Sigmoid colon (tissue), 7 donors: ENCODE measurements around the gene SYNPO2. TPM values are rescaled to one million over a fixed set of nuclear protein-coding genes. Genes with fewer than 3 reads are reported as not detected.

Experiments
- DNase-seq: peaks from one replicate; pipeline ENCODE4 v3.0.0-alpha.2; 2019
- H3K27ac ChIP-seq, 4 donors: fragments of 200-600 bp; sonication (generic); one replicate each; pipeline ENCODE4 v1.5.1; 2016 to 2019; ENCODE audit warnings: mild to moderate bottlenecking in 1 of 4
- H3K27me3 ChIP-seq, 3 donors: fragments of 200-600 bp; sonication (generic); one replicate each; pipeline ENCODE4 v1.5.1; 2019; ENCODE audit warnings: mild to moderate bottlenecking in 1 of 3
- H3K36me3 ChIP-seq, 4 donors: fragments of 200-600 bp; sonication (generic); one replicate each; pipeline ENCODE4 v1.5.1; 2016 to 2019
- H3K4me1 ChIP-seq, 4 donors: fragments of 200-600 bp; sonication (generic); one replicate each; pipeline ENCODE4 v1.5.1; 2017 to 2019
- H3K4me3 ChIP-seq, 4 donors: fragments of 200-600 bp; sonication (generic); one replicate each; pipeline ENCODE4 v1.5.1; 2017 to 2019; ENCODE audit warnings: mild to moderate bottlenecking in 2 of 4, moderate library complexity in 1 of 4
- H3K9me3 ChIP-seq, 4 donors: fragments of 200-600 bp in 3 of 4; sonication (generic) in 3 of 4; one replicate each; pipeline versions ENCODE4 v1.5.1 to v1.6.1; 2013 to 2019
- EP300 ChIP-seq, 4 donors: sonication (generic); formaldehyde crosslinking; IDR thresholded peaks; one replicate each; pipeline ENCODE4 v1.6.1; 2017; ENCODE audit warnings: antibody characterized with exemption in 4 of 4
- POLR2A ChIP-seq, 2 donors: fragments of 450-650 bp; IDR thresholded peaks; one replicate each; pipeline ENCODE4 v1.6.1; 2016; ENCODE audit warnings: antibody characterized with exemption in 2 of 2, mild to moderate bottlenecking in 2 of 2, moderate library complexity in 2 of 2
- POLR2AphosphoS5 ChIP-seq, 4 donors: sonication (generic); formaldehyde crosslinking; IDR thresholded peaks; one replicate each; pipeline ENCODE4 v1.6.1; 2017; ENCODE audit warnings: antibody characterized with exemption in 4 of 4
- WGBS, 2 donors: extraction: QIAGEN DNeasy Blood & Tissue Kit; methylation state at CpG; one replicate each; pipeline ENCODE4 v1.1.7; 2013; 5-methylcytosine and 5-hydroxymethylcytosine counted together
- intact Hi-C: fragments of 100-400 bp; cut with DNase I; formaldehyde crosslinking; loops from one replicate; pipeline ENCODE4 v1.15.1; 2023
- polyA plus RNA-seq, 3 donors: library from polyadenylated mRNA; stranded (reverse); fragments of 200-250 nt; gene quantifications; one replicate each; pipeline ENCODE4 v1.2.3, GENCODE V29; 2013
- total RNA-seq, 4 donors: library from RNA; depleted of rRNA; stranded (reverse); fragments of >200 nt; gene quantifications; one replicate each; pipeline ENCODE4 v1.1.0, GENCODE V29; 2016
- TF ChIP-seq, protein P1 (sequence below), 4 experiments: fragments of 450-650 bp in 3 of 4; fragments of 200-600 bp in 1 of 4; IDR thresholded peaks; one replicate each; pipeline ENCODE4 v1.5.1; 2016 to 2019; ENCODE audit warnings: antibody characterized with exemption in 4 of 4, mild to moderate bottlenecking in 3 of 4, moderate library complexity in 2 of 4
- donor health status: healthy with polysubstance abuse.
- donor health status: Bipolar disorder and iron deficiency.
- donor health status: healthy.

Gene SYNPO2
- total and polyA plus RNA-seq, 7 donors: 2.1 to 1,591 (median 611) TPM

GRCh38 chr4:118953276-118953675 is 64.6 kb downstream of the SYNPO2 start:
- peaks cover 0 to 94% (median 69%) of the 10 kb centered on the region in 4 donors for H3K4me1 ChIP-seq
- H3K9me3 ChIP-seq: no peaks in the 10 kb centered on the region
- 62 to 63% methylated on average over 4 of the region's 4 CpGs for WGBS, 2 donors
- TF ChIP-seq POLR2AphosphoS5 (IDR thresholded peaks at IDR 0.05) (no peak), POLR2A (IDR thresholded peaks at IDR 0.05) (no peak), EP300 (IDR thresholded peaks at IDR 0.05) (no peak)
- TF ChIP-seq, protein P1, sequence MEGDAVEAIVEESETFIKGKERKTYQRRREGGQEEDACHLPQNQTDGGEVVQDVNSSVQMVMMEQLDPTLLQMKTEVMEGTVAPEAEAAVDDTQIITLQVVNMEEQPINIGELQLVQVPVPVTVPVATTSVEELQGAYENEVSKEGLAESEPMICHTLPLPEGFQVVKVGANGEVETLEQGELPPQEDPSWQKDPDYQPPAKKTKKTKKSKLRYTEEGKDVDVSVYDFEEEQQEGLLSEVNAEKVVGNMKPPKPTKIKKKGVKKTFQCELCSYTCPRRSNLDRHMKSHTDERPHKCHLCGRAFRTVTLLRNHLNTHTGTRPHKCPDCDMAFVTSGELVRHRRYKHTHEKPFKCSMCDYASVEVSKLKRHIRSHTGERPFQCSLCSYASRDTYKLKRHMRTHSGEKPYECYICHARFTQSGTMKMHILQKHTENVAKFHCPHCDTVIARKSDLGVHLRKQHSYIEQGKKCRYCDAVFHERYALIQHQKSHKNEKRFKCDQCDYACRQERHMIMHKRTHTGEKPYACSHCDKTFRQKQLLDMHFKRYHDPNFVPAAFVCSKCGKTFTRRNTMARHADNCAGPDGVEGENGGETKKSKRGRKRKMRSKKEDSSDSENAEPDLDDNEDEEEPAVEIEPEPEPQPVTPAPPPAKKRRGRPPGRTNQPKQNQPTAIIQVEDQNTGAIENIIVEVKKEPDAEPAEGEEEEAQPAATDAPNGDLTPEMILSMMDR (IDR thresholded peaks at IDR 0.05): no peak
- intact Hi-C loops: loop anchor here (5.0 kb wide), 1 partner anchor 46 kb away; no protein-coding TSS in a partner anchor
- no peaks in the 10 kb centered on the region for H3K27me3 ChIP-seq
- peak overlapping the region; percentile 71 to 90 (median 85) for H3K27ac ChIP-seq
- DNase-seq: no peak
- H3K36me3 ChIP-seq: no peaks in the 10 kb centered on the region
- H3K4me3 ChIP-seq: no peak overlapping the region

DNA sequence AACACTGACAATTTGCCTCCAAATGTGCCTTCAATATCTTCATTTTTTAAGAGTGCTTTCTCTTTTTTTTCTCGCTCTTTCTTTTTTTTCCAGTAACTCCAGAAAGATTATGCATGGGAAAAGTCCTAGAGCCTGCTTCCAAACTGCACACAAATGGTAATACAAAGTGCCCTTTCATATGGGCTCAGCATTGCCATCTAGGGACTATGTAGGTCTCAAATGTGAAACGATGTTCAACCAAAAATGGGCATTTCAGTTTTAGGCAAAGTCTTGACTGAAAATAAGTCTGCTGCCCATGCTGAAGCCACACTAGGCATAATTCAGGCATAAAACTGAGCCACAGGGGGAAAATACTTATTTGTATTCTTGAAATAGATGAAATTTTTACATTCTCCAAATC is 65.6 kb downstream of the SYNPO2 start:
- no peaks in the 10 kb centered on the region for H3K36me3 ChIP-seq
- no peaks in the 10 kb centered on the region for H3K27me3 ChIP-seq
- H3K9me3 ChIP-seq: no peaks in the 10 kb centered on the region
- no peak for DNase-seq
- H3K4me3 ChIP-seq: no peak overlapping the region
- TF ChIP-seq EP300 (IDR thresholded peaks at IDR 0.05) (no peak), POLR2AphosphoS5 (IDR thresholded peaks at IDR 0.05) (no peak), POLR2A (IDR thresholded peaks at IDR 0.05) (no peak)
- TF ChIP-seq, protein P1 (IDR thresholded peaks at IDR 0.05): no peak
- peak overlapping the region; percentile 71 to 90 (median 85) for H3K27ac ChIP-seq
- intact Hi-C loops: loop anchor here (5.0 kb wide), 1 partner anchor 47 kb away; no protein-coding TSS in a partner anchor
- H3K4me1 ChIP-seq: peaks cover 0 to 95% (median 69%) of the 10 kb centered on the region in 4 donors
- 54 to 58% methylated on average over 2 of the region's 2 CpGs for WGBS, 2 donors

DNA sequence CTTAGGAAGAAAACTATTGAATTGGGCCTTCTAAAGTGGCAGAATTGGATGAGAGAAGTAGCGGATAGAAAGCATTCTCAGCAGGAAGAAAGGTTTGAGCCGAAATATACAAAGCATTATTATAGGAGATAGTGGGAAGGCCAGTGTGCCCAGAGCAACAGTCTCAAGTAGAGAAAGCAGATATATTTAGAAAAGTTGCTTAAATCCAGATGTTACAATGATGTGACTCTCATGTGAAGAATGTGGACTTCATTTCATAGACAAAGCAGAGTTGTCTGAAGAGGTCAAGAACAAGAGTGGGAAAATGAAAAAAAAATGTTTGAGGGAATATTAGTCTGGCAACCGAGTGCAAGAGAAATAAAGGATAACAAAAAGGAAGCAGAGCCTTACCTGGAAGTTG is 66.9 kb downstream of the SYNPO2 start:
- Histone ChIP-seq H3K4me3 (no peak overlapping the region), H3K4me1 (peaks cover 0 to 96% (median 74%) of the 10 kb centered on the region in 4 donors), H3K27me3 (no peaks in the 10 kb centered on the region), H3K27ac (peak overlapping the region; percentile 71 to 90 (median 85)), H3K36me3 (no peaks in the 10 kb centered on the region), H3K9me3 (no peaks in the 10 kb centered on the region)
- intact Hi-C loops: no loop called here
- no peak for DNase-seq
- peak in 1 of 4 donors; percentile 32 for TF ChIP-seq POLR2AphosphoS5 (IDR thresholded peaks at IDR 0.05)
- no peak for TF ChIP-seq POLR2A (IDR thresholded peaks at IDR 0.05)
- WGBS, 2 donors: 88% methylated on average over 3 of the region's 3 CpGs

DNA sequence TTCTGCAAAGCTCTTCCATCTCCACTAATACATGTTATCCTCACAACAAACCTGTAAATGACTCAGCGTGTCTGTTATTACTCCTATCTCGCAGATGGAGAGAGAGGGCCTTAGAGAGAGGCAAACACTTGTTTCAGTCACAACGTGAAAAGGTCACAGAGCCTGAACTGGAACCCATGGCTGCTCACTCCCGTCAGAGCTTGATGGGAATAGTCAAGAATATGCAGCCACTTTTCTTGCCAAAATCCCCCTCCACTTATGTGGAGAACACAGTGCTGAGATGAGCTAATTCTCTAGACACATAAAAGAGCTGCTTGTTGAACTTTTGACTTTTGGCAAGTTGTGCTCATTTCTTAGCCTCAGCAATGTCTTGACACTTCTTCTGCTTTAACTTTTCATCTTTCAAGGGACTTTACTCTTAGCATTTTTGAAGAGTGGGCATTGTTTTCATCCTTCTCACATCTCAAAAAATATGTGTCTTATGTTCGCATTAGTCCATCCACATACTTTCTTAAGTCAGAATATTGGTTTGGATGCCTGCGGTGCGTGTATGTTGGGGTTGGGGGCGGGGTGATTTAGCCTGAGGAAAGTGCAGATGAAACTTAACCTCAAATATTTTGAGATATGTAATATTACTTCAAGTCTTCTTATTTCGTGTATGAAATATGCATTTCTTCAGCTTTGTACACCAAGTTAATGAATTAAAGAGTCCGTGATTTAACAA is 69.2 kb downstream of the SYNPO2 start:
- Histone ChIP-seq H3K27me3 (no peaks in the 10 kb centered on the region), H3K4me1 (peaks cover 0 to 98% (median 82%) of the 10 kb centered on the region in 4 donors), H3K36me3 (no peaks in the 10 kb centered on the region), H3K9me3 (no peaks in the 10 kb centered on the region), H3K4me3 (no peak overlapping the region), H3K27ac (peak overlapping the region; percentile 67 to 90 (median 85))
- intact Hi-C loops: no loop called here
- no peak for DNase-seq
- TF ChIP-seq EP300 (IDR thresholded peaks at IDR 0.05) (no peak), POLR2A (IDR thresholded peaks at IDR 0.05) (no peak), POLR2AphosphoS5 (IDR thresholded peaks at IDR 0.05) (peak; percentile 7 to 45 (median 30))
- TF ChIP-seq, protein P1 (IDR thresholded peaks at IDR 0.05): no peak
- 75 to 79% methylated on average over 10 of the region's 10 CpGs for WGBS, 2 donors

DNA sequence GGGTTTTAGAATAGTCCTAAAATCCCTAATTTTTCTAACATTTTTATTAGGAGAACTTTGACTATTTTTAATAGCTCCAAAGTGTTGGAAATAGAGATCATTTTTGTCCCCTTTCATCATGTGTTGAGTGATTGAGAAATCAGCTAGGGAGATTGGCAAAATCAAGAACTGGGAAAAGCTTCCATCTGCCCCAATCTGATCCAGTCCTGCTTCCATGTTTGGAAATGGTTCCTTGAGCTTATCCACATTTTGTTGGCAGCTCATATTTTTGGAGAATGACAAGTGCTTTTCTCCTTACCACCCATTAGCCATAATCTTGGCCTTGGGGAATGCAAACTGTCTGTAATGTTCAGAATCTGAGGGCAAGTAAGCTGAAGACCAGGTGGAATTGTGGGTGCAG is 73.9 kb downstream of the SYNPO2 start:
- DNase-seq: no peak
- no peaks in the 10 kb centered on the region for H3K27me3 ChIP-seq
- no peak overlapping the region for H3K4me3 ChIP-seq
- peak overlapping the region; percentile 81 to 90 (median 86) for H3K27ac ChIP-seq
- TF ChIP-seq POLR2A (IDR thresholded peaks at IDR 0.05): no peak
- peaks cover 0 to 98% (median 87%) of the 10 kb centered on the region in 4 donors for H3K4me1 ChIP-seq
- H3K36me3 ChIP-seq: no peaks in the 10 kb centered on the region
- H3K9me3 ChIP-seq: no peaks in the 10 kb centered on the region
- intact Hi-C loops: no loop called here
